H1 (cell line): Measurements from ENCODE around the gene ARAP2. TPM values are rescaled to one million over a fixed set of nuclear protein-coding genes. Genes with fewer than 3 reads are reported as not detected.

Experiments used
- CEBPB ChIP-seq: IDR thresholded peaks from 2 replicates; pipeline ENCODE4 v1.6.1; 2012; ENCODE audit warnings: low read depth, low read length
- CHD7 ChIP-seq: fragments of 300-600 bp; sonication (generic); IDR thresholded peaks from 2 replicates; pipeline ENCODE4 v1.7.1; 2012; ENCODE audit warnings: low read length, moderate library complexity, mild to moderate bottlenecking, inconsistent platforms; ENCODE audit not compliant: insufficient replicate concordance
- POLR2AphosphoS5 ChIP-seq: IDR thresholded peaks from 2 replicates; pipeline ENCODE4 v1.6.1; 2011; ENCODE audit warnings: low read depth, low read length
- polyA plus RNA-seq, 7 experiments: library from polyadenylated mRNA; depleted of rRNA in 3 of 7; stranded (reverse) in 5 of 7; unstranded in 2 of 7; fragments of >200 nt in 5 of 7; fragments of 200-250 nt in 2 of 7; gene quantifications; 1 replicate in 5 of 7; 2 replicates in 1 of 7; 4 replicates in 1 of 7; pipeline versions ENCODE4 v1.2.1 to v1.2.3, GENCODE V29; 2011 to 2013; ENCODE audit warnings: missing spikeins in 2 of 7, mixed read lengths in 2 of 7
- total RNA-seq: library from RNA; stranded (reverse); fragmentation: NEBNext Ultra II Directional; extraction: Animal tissue kit (Norgen Biotek cat#: 25700); gene quantifications from 2 replicates; pipeline ENCODE4 v1.2.1, GENCODE V29; 2021

The ARAP2 gene
- total and polyA plus RNA-seq, 2 of the 8 experiments (the other 6 are each of a cell fraction or from before 2014, with no cell fraction given), result 0.15 to 2.3 TPM

- TF ChIP-seq CHD7, result peak; percentile 69
- no peak for TF ChIP-seq CEBPB
- no peak for TF ChIP-seq POLR2AphosphoS5
- TF ChIP-seq, all 59 proteins: peak for 1
Observed at GRCh38 chr4:36189511-36190226, 54.6 kb downstream of the ARAP2 start (continued).
